Measurements from ENCODE around the gene ANOS1.

Gene ANOS1

DNA sequence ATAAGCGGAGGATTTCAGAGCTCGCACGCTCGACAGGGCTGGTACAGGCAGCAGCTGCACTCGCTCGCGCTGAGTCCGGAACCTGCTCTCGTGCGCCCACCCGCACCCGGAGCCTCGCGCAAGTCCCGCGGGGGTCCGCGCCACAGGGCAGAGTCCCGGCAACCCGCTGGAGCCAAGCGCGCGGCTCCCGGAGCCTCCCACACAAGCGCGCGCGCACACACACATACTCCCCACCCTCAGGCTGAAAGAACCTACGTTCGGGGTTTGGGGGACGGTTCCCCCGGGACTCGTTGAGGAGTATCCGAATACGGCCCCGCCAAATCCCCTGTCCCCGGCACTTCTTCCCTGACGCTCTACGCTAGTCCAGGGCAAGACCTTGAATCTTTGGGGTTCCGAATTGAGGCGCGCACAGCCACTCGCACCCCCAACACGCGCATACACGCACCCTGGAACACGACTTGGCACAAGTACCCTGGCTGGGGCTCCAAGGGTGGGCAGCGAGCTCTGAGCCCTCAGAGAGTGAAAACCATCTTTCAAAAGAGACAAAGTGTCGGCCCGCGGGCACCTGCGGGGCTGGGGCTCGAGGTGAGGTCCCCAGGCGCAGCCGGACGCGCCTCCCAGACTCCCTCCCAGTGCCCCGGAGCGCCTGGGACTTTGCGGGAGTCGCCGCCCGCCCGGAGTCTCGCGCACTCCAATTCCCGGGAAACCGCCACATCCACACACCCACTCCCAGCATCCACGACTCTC, 952 bp downstream of the ANOS1 start:
- no peak for TF ChIP-seq GABPA (IDR thresholded peaks at IDR 0.05; ENCODE audit: low read depth)
- no peak for TF ChIP-seq SPI1 (IDR thresholded peaks at IDR 0.05; ENCODE audit: borderline replicate concordance, low read depth)
- TF ChIP-seq, protein P1, sequence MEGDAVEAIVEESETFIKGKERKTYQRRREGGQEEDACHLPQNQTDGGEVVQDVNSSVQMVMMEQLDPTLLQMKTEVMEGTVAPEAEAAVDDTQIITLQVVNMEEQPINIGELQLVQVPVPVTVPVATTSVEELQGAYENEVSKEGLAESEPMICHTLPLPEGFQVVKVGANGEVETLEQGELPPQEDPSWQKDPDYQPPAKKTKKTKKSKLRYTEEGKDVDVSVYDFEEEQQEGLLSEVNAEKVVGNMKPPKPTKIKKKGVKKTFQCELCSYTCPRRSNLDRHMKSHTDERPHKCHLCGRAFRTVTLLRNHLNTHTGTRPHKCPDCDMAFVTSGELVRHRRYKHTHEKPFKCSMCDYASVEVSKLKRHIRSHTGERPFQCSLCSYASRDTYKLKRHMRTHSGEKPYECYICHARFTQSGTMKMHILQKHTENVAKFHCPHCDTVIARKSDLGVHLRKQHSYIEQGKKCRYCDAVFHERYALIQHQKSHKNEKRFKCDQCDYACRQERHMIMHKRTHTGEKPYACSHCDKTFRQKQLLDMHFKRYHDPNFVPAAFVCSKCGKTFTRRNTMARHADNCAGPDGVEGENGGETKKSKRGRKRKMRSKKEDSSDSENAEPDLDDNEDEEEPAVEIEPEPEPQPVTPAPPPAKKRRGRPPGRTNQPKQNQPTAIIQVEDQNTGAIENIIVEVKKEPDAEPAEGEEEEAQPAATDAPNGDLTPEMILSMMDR (IDR thresholded peaks at IDR 0.05; ENCODE audit: insufficient read depth, low read length) = no peak
- TF ChIP-seq, protein P2, sequence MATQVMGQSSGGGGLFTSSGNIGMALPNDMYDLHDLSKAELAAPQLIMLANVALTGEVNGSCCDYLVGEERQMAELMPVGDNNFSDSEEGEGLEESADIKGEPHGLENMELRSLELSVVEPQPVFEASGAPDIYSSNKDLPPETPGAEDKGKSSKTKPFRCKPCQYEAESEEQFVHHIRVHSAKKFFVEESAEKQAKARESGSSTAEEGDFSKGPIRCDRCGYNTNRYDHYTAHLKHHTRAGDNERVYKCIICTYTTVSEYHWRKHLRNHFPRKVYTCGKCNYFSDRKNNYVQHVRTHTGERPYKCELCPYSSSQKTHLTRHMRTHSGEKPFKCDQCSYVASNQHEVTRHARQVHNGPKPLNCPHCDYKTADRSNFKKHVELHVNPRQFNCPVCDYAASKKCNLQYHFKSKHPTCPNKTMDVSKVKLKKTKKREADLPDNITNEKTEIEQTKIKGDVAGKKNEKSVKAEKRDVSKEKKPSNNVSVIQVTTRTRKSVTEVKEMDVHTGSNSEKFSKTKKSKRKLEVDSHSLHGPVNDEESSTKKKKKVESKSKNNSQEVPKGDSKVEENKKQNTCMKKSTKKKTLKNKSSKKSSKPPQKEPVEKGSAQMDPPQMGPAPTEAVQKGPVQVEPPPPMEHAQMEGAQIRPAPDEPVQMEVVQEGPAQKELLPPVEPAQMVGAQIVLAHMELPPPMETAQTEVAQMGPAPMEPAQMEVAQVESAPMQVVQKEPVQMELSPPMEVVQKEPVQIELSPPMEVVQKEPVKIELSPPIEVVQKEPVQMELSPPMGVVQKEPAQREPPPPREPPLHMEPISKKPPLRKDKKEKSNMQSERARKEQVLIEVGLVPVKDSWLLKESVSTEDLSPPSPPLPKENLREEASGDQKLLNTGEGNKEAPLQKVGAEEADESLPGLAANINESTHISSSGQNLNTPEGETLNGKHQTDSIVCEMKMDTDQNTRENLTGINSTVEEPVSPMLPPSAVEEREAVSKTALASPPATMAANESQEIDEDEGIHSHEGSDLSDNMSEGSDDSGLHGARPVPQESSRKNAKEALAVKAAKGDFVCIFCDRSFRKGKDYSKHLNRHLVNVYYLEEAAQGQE (IDR thresholded peaks at IDR 0.05; ENCODE audit: insufficient replicate concordance, low read depth) = no peak
- no peak for TF ChIP-seq POLR2AphosphoS5 (IDR thresholded peaks at IDR 0.05; ENCODE audit: low read depth)
- Histone ChIP-seq H3K27me3 (ENCODE audit: insufficient read depth, poor library complexity, severe bottlenecking) (peaks cover 23% of the 10 kb centered on the region), H3K27ac (replicated peaks) (no peak overlapping the region), H3K4me3 (replicated peaks; ENCODE audit: insufficient read depth, low read length) (no peak overlapping the region)
- DNase-seq (ENCODE audit: low read depth in 1 of 2, low spot score in 1 of 2) = no peak

DNA sequence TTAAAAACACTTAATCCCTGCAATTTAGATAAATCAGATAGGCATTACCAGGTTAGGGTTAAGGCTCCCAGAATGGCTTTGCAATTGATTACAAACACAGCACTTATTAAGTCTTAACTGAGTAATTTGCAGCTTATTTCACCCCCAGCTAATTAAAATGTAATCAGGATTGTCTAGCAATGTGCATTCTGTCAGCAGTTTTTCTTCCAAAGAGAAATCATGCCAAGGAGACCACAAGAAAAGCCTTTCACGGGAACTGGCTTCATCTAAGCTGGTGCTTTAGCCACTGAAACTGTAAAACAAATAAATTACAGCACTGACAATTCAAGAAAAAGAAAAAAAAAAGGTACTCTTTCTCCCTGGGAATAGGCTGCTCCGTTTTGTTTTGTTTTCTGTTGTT, 2.1 kb downstream of the ANOS1 start:
- Histone ChIP-seq H3K27me3 (ENCODE audit: insufficient read depth, poor library complexity, severe bottlenecking) (peaks cover 23% of the 10 kb centered on the region), H3K27ac (replicated peaks) (no peak overlapping the region), H3K4me3 (replicated peaks; ENCODE audit: insufficient read depth, low read length) (no peak overlapping the region)
- no peak for DNase-seq (ENCODE audit: low read depth in 1 of 2, low spot score in 1 of 2)
- TF ChIP-seq POLR2AphosphoS5 (IDR thresholded peaks at IDR 0.05; ENCODE audit: low read depth) = no peak
- TF ChIP-seq, protein P2 (IDR thresholded peaks at IDR 0.05; ENCODE audit: insufficient replicate concordance, low read depth) = no peak
- no peak for TF ChIP-seq SPI1 (IDR thresholded peaks at IDR 0.05; ENCODE audit: borderline replicate concordance, low read depth)
- TF ChIP-seq GABPA (IDR thresholded peaks at IDR 0.05; ENCODE audit: low read depth) = no peak
- TF ChIP-seq, protein P1 (IDR thresholded peaks at IDR 0.05; ENCODE audit: insufficient read depth, low read length) = no peak

DNA sequence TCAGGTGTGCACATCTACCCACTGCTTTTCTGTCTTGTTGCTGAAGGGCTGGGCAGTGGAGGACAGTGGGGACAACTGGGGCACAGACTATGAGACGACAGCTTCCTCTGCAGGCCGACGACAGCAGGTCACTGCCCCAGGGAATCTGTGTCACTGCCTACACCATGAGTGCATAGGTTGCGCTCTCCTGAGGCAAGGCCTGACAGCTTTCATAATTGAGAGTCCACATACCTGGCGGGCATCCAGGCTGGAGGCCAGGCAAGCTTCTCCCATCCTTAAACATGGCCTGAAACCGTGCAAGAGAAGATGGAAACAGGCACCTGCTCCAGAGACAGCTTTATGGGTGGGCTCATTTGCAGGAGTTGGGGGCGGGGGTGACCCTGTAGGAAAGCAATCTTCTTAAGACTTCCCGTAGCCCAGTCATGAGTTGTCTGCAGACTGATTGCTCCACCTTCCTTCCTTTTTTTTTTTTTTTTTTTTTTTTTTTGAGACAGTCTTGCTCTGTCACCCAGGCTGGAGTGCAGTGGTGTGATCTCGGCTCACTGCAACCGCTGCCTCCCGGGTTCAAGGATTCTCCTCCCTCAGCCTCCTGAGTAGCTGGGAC, 2.9 kb downstream of the ANOS1 start:
- DNase-seq (ENCODE audit: low read depth in 1 of 2, low spot score in 1 of 2) = peak in 1 of 2 experiments; percentile 32
- no peak for TF ChIP-seq POLR2AphosphoS5 (IDR thresholded peaks at IDR 0.05; ENCODE audit: low read depth)
- Histone ChIP-seq H3K27me3 (ENCODE audit: insufficient read depth, poor library complexity, severe bottlenecking) (peaks cover 23% of the 10 kb centered on the region), H3K4me3 (replicated peaks; ENCODE audit: insufficient read depth, low read length) (no peak overlapping the region), H3K27ac (replicated peaks) (no peak overlapping the region)

DNA sequence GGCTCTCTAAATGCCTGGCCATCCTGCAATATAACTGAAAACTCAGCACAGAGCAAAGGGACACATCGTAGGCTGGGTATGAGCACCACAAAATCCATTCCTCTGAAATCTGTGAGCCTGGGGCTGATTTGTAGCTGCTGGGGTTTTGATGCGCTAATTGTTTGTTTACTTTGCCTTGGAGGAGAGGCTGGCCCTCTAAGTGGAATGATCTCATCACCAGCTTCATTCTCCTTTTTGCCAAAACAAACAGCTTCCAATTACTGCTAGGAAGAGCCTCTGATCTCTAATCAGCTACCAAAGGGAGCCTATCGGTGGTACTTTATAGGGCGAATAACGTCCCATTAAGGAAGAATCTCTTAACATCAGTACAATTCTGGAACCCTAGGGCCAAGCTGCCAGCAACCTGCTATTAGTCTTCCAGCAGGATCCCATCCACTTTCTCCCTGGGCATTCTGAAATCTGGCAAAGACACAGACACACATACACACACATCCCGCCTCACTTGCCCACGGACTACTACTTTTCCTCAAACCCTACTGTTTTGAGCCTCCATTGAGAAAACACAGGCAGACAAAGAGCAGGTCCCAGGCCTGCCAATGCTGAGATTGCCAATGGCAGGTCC, 5.8 kb downstream of the ANOS1 start:
- no peak overlapping the region for H3K27ac ChIP-seq (replicated peaks)
- H3K27me3 ChIP-seq (ENCODE audit: insufficient read depth, poor library complexity, severe bottlenecking) = peaks cover 13% of the 10 kb centered on the region
- H3K4me3 ChIP-seq (replicated peaks; ENCODE audit: insufficient read depth, low read length) = no peak overlapping the region
- no peak for TF ChIP-seq GABPA (IDR thresholded peaks at IDR 0.05; ENCODE audit: low read depth)
- TF ChIP-seq, protein P2 (IDR thresholded peaks at IDR 0.05; ENCODE audit: insufficient replicate concordance, low read depth) = no peak
- TF ChIP-seq, protein P1 (IDR thresholded peaks at IDR 0.05; ENCODE audit: insufficient read depth, low read length) = no peak
- TF ChIP-seq SPI1 (IDR thresholded peaks at IDR 0.05; ENCODE audit: borderline replicate concordance, low read depth) = no peak
- no peak for TF ChIP-seq POLR2AphosphoS5 (IDR thresholded peaks at IDR 0.05; ENCODE audit: low read depth)
- DNase-seq (ENCODE audit: low read depth in 1 of 2, low spot score in 1 of 2) = no peak
